Spleen (tissue), 7 donors: ENCODE data around the gene GNAI3.

ENCODE experiments used
- CTCF ChIP-seq, 11 experiments: fragments of 200-600 bp in 7 of 11; fragments of 450-650 bp in 4 of 11; sonication (generic) in 4 of 11; IDR thresholded peaks in 8 of 11; conservative IDR thresholded peaks in 3 of 11; 1 replicate in 7 of 11; 2 replicates in 4 of 11; pipeline versions ENCODE4 v1.4.0 to v1.8.0; 2016 to 2021; ENCODE audit warnings: antibody characterized with exemption in 11 of 11, inconsistent platforms in 4 of 11, mild to moderate bottlenecking in 1 of 11
- POLR2A ChIP-seq, 3 donors: fragments of 450-650 bp; IDR thresholded peaks; one replicate each; pipeline ENCODE4 v1.5.1; 2017; ENCODE audit warnings: antibody characterized with exemption in 3 of 3, mild to moderate bottlenecking in 1 of 3
- donor health status: DM: no; HTN: no; CAD: no; lungs with moderate emphysema.
- donor health status: DM: no; HTN: no; CAD: no.
- donor health status: DM: no; HTN: no; CAD: no.

- TF ChIP-seq CTCF (IDR thresholded peaks at IDR 0.05 in 8 of 11, conservative IDR thresholded peaks at IDR 0.05 in 3 of 11) (no peak), POLR2A (IDR thresholded peaks at IDR 0.05) (no peak)
Observed at GRCh38 chr1:109538827-109539555, 9.4 kb upstream of the GNAI3 start.
